ENCODE measurements around the gene SIL1. TPM values are rescaled to one million over a fixed set of nuclear protein-coding genes. Genes with fewer than 3 reads are reported as not detected.
"Not testable (repeated sequence)": the region's sequence is repeated elsewhere in the genome, so short reads cannot be mapped to it uniquely, and the experiment has no call there.

Gene SIL1
- polyA plus RNA-seq, 4 donors: 21.6 to 68.2 (median 35.4) TPM

DNA sequence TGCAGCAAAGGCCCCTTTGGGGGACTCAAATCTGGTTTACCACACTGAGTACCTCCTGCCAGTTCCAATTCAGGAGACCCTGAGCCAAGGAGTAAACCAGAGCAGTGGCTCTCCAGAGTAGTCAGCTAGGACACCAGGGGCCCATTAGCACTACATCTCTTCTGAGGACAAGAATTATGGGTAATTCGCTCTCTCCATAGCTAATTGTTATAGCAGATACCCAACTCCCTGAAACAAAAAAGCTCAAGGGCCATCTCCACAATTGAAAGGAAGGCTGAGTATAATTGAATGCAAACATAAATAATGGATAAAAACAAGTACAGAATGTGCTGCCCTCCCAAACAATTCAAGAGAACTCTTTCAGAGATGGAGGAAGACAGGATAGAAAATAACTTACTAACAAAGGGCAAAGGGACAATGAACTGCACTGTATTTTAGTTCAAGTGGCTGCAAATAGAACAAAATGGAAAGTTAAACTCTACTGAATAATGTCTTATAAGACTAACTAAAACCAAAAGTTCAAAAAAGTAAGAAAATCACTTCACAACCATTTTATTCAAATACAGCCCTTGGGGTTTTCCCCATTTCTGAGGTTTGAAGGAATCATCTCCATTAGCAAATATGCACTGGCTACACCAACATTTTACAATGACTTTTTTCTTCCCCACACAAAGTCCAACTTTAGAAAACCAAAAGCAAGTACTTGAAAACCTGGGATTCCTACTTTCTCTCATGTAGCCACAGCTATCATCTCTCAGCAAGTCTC lies 118.8 kb downstream of the SIL1 start:
- no peaks in the 10 kb centered on the region for H3K36me3 ChIP-seq (ENCODE audit: control insufficient read depth in 3 of 3, insufficient read depth in 2 of 3, low read depth in 1 of 3, low read length in 3 of 3)
- no peaks in the 10 kb centered on the region for H3K4me1 ChIP-seq (ENCODE audit: control insufficient read depth in 3 of 3, insufficient read depth in 2 of 3, low read depth in 1 of 3, low read length in 2 of 3)
- WGBS, 3 donors: 92 to 96% (median 95%) methylated on average over 1 of the region's 1 CpG
- no peak for DNase-seq
- no peak for FAIRE-seq
- H3K27me3 ChIP-seq (ENCODE audit: control insufficient read depth in 3 of 3, insufficient read depth in 3 of 3, low read length in 3 of 3): no peaks in the 10 kb centered on the region
- no peaks in the 10 kb centered on the region for H3K9me3 ChIP-seq (ENCODE audit: control insufficient read depth in 2 of 2, insufficient read depth in 1 of 2, low read depth in 1 of 2, low read length in 1 of 2)
- H3K4me3 ChIP-seq (ENCODE audit: low read depth in 1 of 3, low read length in 3 of 3): no peak overlapping the region
- H3K27ac ChIP-seq (ENCODE audit: low read depth in 1 of 3, low read length in 2 of 3): no peak overlapping the region

DNA sequence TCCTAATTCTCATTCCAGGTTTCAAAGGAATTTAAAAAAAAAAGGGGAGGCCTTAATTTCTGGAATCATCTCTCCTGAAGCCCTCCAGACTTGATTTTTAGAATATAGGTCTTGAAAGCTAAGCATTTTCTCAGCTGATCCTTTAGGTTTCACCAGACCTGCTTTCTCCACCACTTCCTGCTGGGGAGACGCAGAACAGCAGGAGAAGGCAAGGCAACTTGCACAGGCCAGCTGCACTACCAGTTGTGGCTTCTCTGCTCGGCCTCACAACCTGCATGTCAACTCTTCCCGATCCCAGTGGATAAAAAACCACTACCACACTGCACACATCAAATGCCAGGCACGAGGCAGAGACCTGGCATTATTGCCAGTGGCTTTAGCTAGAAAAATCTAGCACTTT lies 119.8 kb downstream of the SIL1 start:
- no peak overlapping the region for H3K4me3 ChIP-seq (ENCODE audit: low read depth in 1 of 3, low read length in 3 of 3)
- no peaks in the 10 kb centered on the region for H3K9me3 ChIP-seq (ENCODE audit: control insufficient read depth in 2 of 2, insufficient read depth in 1 of 2, low read depth in 1 of 2, low read length in 1 of 2)
- H3K27ac ChIP-seq (ENCODE audit: low read depth in 1 of 3, low read length in 2 of 3): no peak overlapping the region
- H3K27me3 ChIP-seq (ENCODE audit: control insufficient read depth in 3 of 3, insufficient read depth in 3 of 3, low read length in 3 of 3): no peaks in the 10 kb centered on the region
- no peaks in the 10 kb centered on the region for H3K4me1 ChIP-seq (ENCODE audit: control insufficient read depth in 3 of 3, insufficient read depth in 2 of 3, low read depth in 1 of 3, low read length in 2 of 3)
- DNase-seq (no peak), FAIRE-seq (no peak)
- H3K36me3 ChIP-seq (ENCODE audit: control insufficient read depth in 3 of 3, insufficient read depth in 2 of 3, low read depth in 1 of 3, low read length in 3 of 3): no peaks in the 10 kb centered on the region
- WGBS, 3 donors: 86 to 93% (median 88%) methylated on average over 4 of the region's 4 CpGs

DNA sequence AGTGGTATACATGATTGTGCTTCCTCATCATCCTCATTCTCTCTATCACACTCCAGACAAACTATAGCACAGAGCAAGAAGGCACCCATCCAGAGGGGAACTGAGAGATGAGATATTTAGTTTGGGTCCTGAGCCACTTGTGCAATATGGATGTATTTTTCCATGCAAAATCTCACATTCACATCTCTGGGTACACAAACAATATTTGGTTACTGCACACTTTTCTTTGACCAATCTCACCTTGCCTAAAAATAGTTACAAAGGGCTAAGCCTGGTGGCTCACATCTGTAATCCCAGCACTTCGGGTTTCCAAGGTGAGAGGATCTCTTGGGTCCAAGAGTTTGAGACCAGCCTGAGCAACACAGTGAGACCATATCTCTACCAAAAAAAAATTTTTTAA lies 120.3 kb downstream of the SIL1 start:
- 79 to 100% (median 96%) methylated on average over 1 of the region's 1 CpG for WGBS, 3 donors
- DNase-seq: no peak
- H3K27me3 ChIP-seq (ENCODE audit: control insufficient read depth in 3 of 3, insufficient read depth in 3 of 3, low read length in 3 of 3): no peaks in the 10 kb centered on the region
- FAIRE-seq: no peak
- no peaks in the 10 kb centered on the region for H3K36me3 ChIP-seq (ENCODE audit: control insufficient read depth in 3 of 3, insufficient read depth in 2 of 3, low read depth in 1 of 3, low read length in 3 of 3)
- no peaks in the 10 kb centered on the region for H3K9me3 ChIP-seq (ENCODE audit: control insufficient read depth in 2 of 2, insufficient read depth in 1 of 2, low read depth in 1 of 2, low read length in 1 of 2)
- no peaks in the 10 kb centered on the region for H3K4me1 ChIP-seq (ENCODE audit: control insufficient read depth in 3 of 3, insufficient read depth in 2 of 3, low read depth in 1 of 3, low read length in 2 of 3)
- H3K27ac ChIP-seq (ENCODE audit: low read depth in 1 of 3, low read length in 2 of 3): no peak overlapping the region
- H3K4me3 ChIP-seq (ENCODE audit: low read depth in 1 of 3, low read length in 3 of 3): no peak overlapping the region

DNA sequence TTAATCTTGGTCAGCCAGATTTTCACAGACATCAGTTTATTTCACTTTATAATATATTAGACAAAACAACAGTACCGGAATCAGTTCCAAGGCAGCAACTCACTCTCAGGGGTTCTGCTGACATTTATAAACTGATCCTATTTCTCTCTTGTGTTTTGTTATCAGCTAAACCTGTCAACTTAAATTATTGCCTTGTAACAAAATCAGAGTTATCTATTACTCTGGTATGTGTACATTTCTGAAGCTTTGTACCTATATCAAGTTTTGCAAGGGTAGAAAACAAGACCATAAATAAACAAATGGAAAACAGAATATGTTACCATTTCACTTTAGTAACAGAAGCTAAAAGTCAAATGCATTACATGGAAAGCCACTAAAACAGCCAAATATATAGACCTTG lies 122.1 kb downstream of the SIL1 start:
- no peaks in the 10 kb centered on the region for H3K36me3 ChIP-seq (ENCODE audit: control insufficient read depth in 3 of 3, insufficient read depth in 2 of 3, low read depth in 1 of 3, low read length in 3 of 3)
- no peaks in the 10 kb centered on the region for H3K27me3 ChIP-seq (ENCODE audit: control insufficient read depth in 3 of 3, insufficient read depth in 3 of 3, low read length in 3 of 3)
- WGBS, 3 donors: 89 to 91% (median 90%) methylated on average over 1 of the region's 1 CpG
- H3K27ac ChIP-seq (ENCODE audit: low read depth in 1 of 3, low read length in 2 of 3): no peak overlapping the region
- H3K9me3 ChIP-seq (ENCODE audit: control insufficient read depth in 2 of 2, insufficient read depth in 1 of 2, low read depth in 1 of 2, low read length in 1 of 2): no peaks in the 10 kb centered on the region
- H3K4me3 ChIP-seq (ENCODE audit: low read depth in 1 of 3, low read length in 3 of 3): no peak overlapping the region
- DNase-seq (no peak), FAIRE-seq (no peak)
- no peaks in the 10 kb centered on the region for H3K4me1 ChIP-seq (ENCODE audit: control insufficient read depth in 3 of 3, insufficient read depth in 2 of 3, low read depth in 1 of 3, low read length in 2 of 3)

GRCh38 chr5:139075066-139076050 lies 122.8 kb downstream of the SIL1 start:
- Histone ChIP-seq H3K27me3 (ENCODE audit: control insufficient read depth in 3 of 3, insufficient read depth in 3 of 3, low read length in 3 of 3) (no peaks in the 10 kb centered on the region), H3K9me3 (ENCODE audit: control insufficient read depth in 2 of 2, insufficient read depth in 1 of 2, low read depth in 1 of 2, low read length in 1 of 2) (no peaks in the 10 kb centered on the region), H3K4me1 (ENCODE audit: control insufficient read depth in 3 of 3, insufficient read depth in 2 of 3, low read depth in 1 of 3, low read length in 2 of 3) (no peaks in the 10 kb centered on the region), H3K27ac (ENCODE audit: low read depth in 1 of 3, low read length in 2 of 3) (no peak overlapping the region), H3K4me3 (ENCODE audit: low read depth in 1 of 3, low read length in 3 of 3) (no peak overlapping the region), H3K36me3 (ENCODE audit: control insufficient read depth in 3 of 3, insufficient read depth in 2 of 3, low read depth in 1 of 3, low read length in 3 of 3) (no peaks in the 10 kb centered on the region)
- FAIRE-seq (no peak), DNase-seq (no peak)
- 77 to 82% (median 80%) methylated on average over 8 of the region's 8 CpGs for WGBS, 3 donors

GRCh38 chr5:139073956-139074355 lies 124.2 kb downstream of the SIL1 start:
- not testable (repeated sequence) for H3K36me3 ChIP-seq (ENCODE audit: control insufficient read depth in 3 of 3, insufficient read depth in 2 of 3, low read depth in 1 of 3, low read length in 3 of 3); H3K9me3 ChIP-seq (ENCODE audit: control insufficient read depth in 2 of 2, insufficient read depth in 1 of 2, low read depth in 1 of 2, low read length in 1 of 2); H3K27me3 ChIP-seq (ENCODE audit: control insufficient read depth in 3 of 3, insufficient read depth in 3 of 3, low read length in 3 of 3); H3K27ac ChIP-seq (ENCODE audit: low read depth in 1 of 3, low read length in 2 of 3); H3K4me1 ChIP-seq (ENCODE audit: control insufficient read depth in 3 of 3, insufficient read depth in 2 of 3, low read depth in 1 of 3, low read length in 2 of 3); FAIRE-seq; H3K4me3 ChIP-seq (ENCODE audit: low read depth in 1 of 3, low read length in 3 of 3)
- WGBS, 3 donors: 75 to 88% (median 84%) methylated on average over 2 of the region's 2 CpGs
- peak in 1 of 2 donors; percentile 15 for DNase-seq

- Histone ChIP-seq H3K36me3 (ENCODE audit: control insufficient read depth in 3 of 3, insufficient read depth in 2 of 3, low read depth in 1 of 3, low read length in 3 of 3) (no peaks in the 10 kb centered on the region), H3K4me1 (ENCODE audit: control insufficient read depth in 3 of 3, insufficient read depth in 2 of 3, low read depth in 1 of 3, low read length in 2 of 3) (no peaks in the 10 kb centered on the region), H3K9me3 (ENCODE audit: control insufficient read depth in 2 of 2, insufficient read depth in 1 of 2, low read depth in 1 of 2, low read length in 1 of 2) (no peaks in the 10 kb centered on the region), H3K4me3 (ENCODE audit: low read depth in 1 of 3, low read length in 3 of 3) (no peak overlapping the region), H3K27me3 (ENCODE audit: control insufficient read depth in 3 of 3, insufficient read depth in 3 of 3, low read length in 3 of 3) (no peaks in the 10 kb centered on the region), H3K27ac (ENCODE audit: low read depth in 1 of 3, low read length in 2 of 3) (no peak overlapping the region)
- DNase-seq (no peak), FAIRE-seq (no peak)
- 45 to 69% (median 51%) methylated on average over 1 of the region's 1 CpG for WGBS, 3 donors
Observed at GRCh38 chr5:139068494-139069151, 129.5 kb downstream of the SIL1 start.

DNA sequence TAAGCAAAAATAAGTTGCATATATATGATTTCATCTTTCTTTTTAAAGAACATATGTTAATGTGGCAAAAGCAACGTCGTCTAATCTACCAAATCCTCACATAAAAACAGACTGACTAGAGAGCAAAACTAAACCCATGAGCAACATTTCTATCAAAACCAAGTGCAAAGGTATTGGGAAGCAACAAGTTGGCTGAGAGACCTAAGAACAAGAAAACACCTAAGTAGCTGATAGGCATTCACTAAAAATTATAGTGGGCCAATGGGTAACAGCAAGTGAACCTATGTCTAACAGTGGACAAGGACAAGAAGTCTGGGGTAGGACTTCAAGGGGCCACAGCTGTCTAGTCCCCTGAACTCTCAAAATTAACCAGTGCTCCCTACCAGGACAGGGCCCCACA lies 130.1 kb downstream of the SIL1 start:
- H3K36me3 ChIP-seq (ENCODE audit: control insufficient read depth in 3 of 3, insufficient read depth in 2 of 3, low read depth in 1 of 3, low read length in 3 of 3): no peaks in the 10 kb centered on the region
- H3K4me3 ChIP-seq (ENCODE audit: low read depth in 1 of 3, low read length in 3 of 3): no peak overlapping the region
- FAIRE-seq (no peak), DNase-seq (no peak)
- peaks cover 0 to 2% (median 1%) of the 10 kb centered on the region in 3 donors for H3K4me1 ChIP-seq (ENCODE audit: control insufficient read depth in 3 of 3, insufficient read depth in 2 of 3, low read depth in 1 of 3, low read length in 2 of 3)
- no peak overlapping the region for H3K27ac ChIP-seq (ENCODE audit: low read depth in 1 of 3, low read length in 2 of 3)
- no peaks in the 10 kb centered on the region for H3K9me3 ChIP-seq (ENCODE audit: control insufficient read depth in 2 of 2, insufficient read depth in 1 of 2, low read depth in 1 of 2, low read length in 1 of 2)
- H3K27me3 ChIP-seq (ENCODE audit: control insufficient read depth in 3 of 3, insufficient read depth in 3 of 3, low read length in 3 of 3): no peaks in the 10 kb centered on the region
- 96% methylated on average over 2 of the region's 2 CpGs for WGBS, 3 donors
